ENCODE measurements around the gene MCCD1. TPM values are rescaled to one million over a fixed set of nuclear protein-coding genes. Genes with fewer than 3 reads are reported as not detected.
"Not testable (repeated sequence)": the region's sequence is repeated elsewhere in the genome, so short reads cannot be mapped to it uniquely, and the experiment has no call there.

The MCCD1 gene
- total and polyA plus RNA-seq, 2 experiments from 2014 or later: not detected

DNA sequence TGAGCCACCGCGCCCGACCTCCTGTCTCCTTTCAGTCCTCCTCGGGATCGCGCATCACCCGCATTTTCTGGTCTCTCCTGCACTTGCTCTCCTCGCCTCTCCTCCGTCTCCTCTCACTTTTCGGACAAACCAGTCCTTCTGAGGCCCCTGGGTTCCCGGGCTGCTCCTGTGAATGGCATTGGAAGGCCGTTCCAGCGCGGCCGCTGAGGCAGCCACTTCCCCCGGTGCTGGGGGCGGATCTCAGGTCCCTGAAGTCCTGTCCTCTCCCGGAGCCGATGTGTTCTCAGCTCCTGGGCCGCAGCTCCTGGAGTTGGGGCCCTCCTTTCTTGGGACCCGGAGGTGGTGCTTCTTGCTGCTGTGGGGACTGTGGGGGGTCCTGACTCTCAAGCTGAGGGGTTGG lies 30.0 kb upstream of the MCCD1 start:
- Mint-ChIP-seq H3K9me3 (no peaks in the 10 kb centered on the region; the same call in 2 of the 3 replicates), H3K27ac (peak overlapping the region; percentile 74), H3K4me3 (peak overlapping the region; percentile 91), H3K36me3 (ENCODE audit: low read depth) (no peaks in the 10 kb centered on the region), H3K27me3 (ENCODE audit: insufficient read depth, low read depth, poor library complexity) (peaks cover 30% of the 10 kb centered on the region), H3K4me1 (peaks cover 40% of the 10 kb centered on the region)
- Histone ChIP-seq H2AFZ (no peak overlapping the region), H3K9me2 (ENCODE audit: insufficient read depth) (no peaks in the 10 kb centered on the region), H3F3A (replicated peaks; ENCODE audit: low read depth) (no peaks in the 10 kb centered on the region), H3K27ac (ENCODE audit: low read depth) (no peak overlapping the region), H3K4me2 (peak overlapping the region; percentile 79), H4K20me1 (replicated peaks; ENCODE audit: insufficient read depth) (peaks cover 12% of the 10 kb centered on the region), H3K4me1 (ENCODE audit: insufficient read depth) (peaks cover 22% of the 10 kb centered on the region), H3K36me3 (ENCODE audit: insufficient read depth) (no peaks in the 10 kb centered on the region), H3K4me3 (peak overlapping the region; percentile 80), H3K27me3 (ENCODE audit: insufficient read depth) (peaks cover 38% of the 10 kb centered on the region), H3K79me2 (replicated peaks; ENCODE audit: insufficient read depth) (peaks cover 33% of the 10 kb centered on the region)
- DNase-seq (ENCODE audit: low spot score): peak; percentile 72
- peak; percentile 14 for ATAC-seq
- TF ChIP-seq CREB1 (CRISPR knock-in tag; IDR thresholded peaks at IDR 0.05; ENCODE audit: low read depth) (no peak), STAT1 (IDR thresholded peaks at IDR 0.05; ENCODE audit: unreplicated experiment) (no peak)
- TF ChIP-seq, protein P1, sequence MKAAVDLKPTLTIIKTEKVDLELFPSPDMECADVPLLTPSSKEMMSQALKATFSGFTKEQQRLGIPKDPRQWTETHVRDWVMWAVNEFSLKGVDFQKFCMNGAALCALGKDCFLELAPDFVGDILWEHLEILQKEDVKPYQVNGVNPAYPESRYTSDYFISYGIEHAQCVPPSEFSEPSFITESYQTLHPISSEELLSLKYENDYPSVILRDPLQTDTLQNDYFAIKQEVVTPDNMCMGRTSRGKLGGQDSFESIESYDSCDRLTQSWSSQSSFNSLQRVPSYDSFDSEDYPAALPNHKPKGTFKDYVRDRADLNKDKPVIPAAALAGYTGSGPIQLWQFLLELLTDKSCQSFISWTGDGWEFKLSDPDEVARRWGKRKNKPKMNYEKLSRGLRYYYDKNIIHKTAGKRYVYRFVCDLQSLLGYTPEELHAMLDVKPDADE (IDR thresholded peaks at IDR 0.05): no peak
- TF ChIP-seq, protein P2, sequence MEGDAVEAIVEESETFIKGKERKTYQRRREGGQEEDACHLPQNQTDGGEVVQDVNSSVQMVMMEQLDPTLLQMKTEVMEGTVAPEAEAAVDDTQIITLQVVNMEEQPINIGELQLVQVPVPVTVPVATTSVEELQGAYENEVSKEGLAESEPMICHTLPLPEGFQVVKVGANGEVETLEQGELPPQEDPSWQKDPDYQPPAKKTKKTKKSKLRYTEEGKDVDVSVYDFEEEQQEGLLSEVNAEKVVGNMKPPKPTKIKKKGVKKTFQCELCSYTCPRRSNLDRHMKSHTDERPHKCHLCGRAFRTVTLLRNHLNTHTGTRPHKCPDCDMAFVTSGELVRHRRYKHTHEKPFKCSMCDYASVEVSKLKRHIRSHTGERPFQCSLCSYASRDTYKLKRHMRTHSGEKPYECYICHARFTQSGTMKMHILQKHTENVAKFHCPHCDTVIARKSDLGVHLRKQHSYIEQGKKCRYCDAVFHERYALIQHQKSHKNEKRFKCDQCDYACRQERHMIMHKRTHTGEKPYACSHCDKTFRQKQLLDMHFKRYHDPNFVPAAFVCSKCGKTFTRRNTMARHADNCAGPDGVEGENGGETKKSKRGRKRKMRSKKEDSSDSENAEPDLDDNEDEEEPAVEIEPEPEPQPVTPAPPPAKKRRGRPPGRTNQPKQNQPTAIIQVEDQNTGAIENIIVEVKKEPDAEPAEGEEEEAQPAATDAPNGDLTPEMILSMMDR (conservative IDR thresholded peaks at IDR 0.05; ENCODE audit: low read depth in 2 of 2): no peak

DNA sequence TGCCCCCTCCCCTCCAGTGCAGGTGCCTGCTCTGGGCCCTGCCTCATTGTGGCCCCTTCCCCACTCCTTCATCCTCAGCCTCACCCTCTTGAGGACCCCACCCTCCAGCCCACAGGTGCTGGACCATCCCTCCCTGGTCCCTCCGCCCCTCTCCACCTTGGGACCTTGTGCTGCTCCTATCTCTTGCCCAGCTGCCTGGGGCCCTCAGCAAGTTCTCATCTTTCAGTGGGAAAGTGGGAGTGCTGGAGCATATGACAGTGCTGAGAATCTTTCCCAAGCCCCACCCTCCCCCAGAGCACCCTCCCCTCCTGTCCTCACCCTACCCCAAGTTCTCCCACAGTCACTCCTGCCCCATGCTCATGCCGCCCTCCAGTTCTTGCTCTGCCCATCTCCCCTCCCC lies 29.1 kb upstream of the MCCD1 start:
- H3K27me3 ChIP-seq (ENCODE audit: insufficient read depth): peaks cover 38% of the 10 kb centered on the region
- H3K27me3 Mint-ChIP-seq (ENCODE audit: insufficient read depth, low read depth, poor library complexity): peaks cover 27% of the 10 kb centered on the region
- not testable (repeated sequence) for H3K9me2 ChIP-seq (ENCODE audit: insufficient read depth); H3K27ac ChIP-seq (ENCODE audit: low read depth); H3K9me3 Mint-ChIP-seq; H3K36me3 Mint-ChIP-seq (ENCODE audit: low read depth); H3F3A ChIP-seq (replicated peaks; ENCODE audit: low read depth); ATAC-seq; H3K36me3 ChIP-seq (ENCODE audit: insufficient read depth); H3K27ac Mint-ChIP-seq; H2AFZ ChIP-seq; DNase-seq (ENCODE audit: low spot score)
- peak overlapping the region; percentile 91 for H3K4me3 Mint-ChIP-seq
- H3K4me3 ChIP-seq: peak overlapping the region; percentile 80
- peaks cover 22% of the 10 kb centered on the region for H3K4me1 ChIP-seq (ENCODE audit: insufficient read depth)
- peaks cover 39% of the 10 kb centered on the region for H3K4me1 Mint-ChIP-seq
- peaks cover 12% of the 10 kb centered on the region for H4K20me1 ChIP-seq (replicated peaks; ENCODE audit: insufficient read depth)
- peak overlapping the region; percentile 79 for H3K4me2 ChIP-seq
- H3K79me2 ChIP-seq (replicated peaks; ENCODE audit: insufficient read depth): peaks cover 42% of the 10 kb centered on the region

DNA sequence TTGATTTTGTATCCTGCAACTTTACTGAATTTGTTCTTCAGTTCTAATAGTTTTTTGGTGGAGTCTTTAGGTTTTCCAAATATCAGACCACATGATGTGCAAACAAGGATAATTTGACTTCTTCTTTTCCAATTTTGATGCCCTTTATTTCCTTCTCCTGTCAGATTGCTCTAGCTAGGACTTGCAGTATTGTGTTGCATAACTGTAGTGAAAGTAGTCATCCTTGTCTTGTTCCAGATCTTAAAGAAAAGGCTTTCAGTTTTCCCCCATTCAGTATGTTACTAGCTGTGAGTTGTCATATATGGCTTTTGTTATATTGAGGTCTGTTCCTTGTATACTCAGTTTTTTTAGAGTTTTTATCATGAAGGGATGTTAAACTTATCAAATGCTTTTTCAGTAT lies 26.2 kb upstream of the MCCD1 start:
- peaks cover 16% of the 10 kb centered on the region for H3K27me3 Mint-ChIP-seq (ENCODE audit: insufficient read depth, low read depth, poor library complexity)
- DNase-seq (ENCODE audit: low spot score): no peak
- Histone ChIP-seq H3F3A (replicated peaks; ENCODE audit: low read depth) (no peaks in the 10 kb centered on the region), H3K27me3 (ENCODE audit: insufficient read depth) (peaks cover 12% of the 10 kb centered on the region; the same call in 1 of the 2 replicates), H3K9me2 (ENCODE audit: insufficient read depth) (no peaks in the 10 kb centered on the region), H3K4me2 (no peak overlapping the region), H3K4me3 (no peak overlapping the region), H3K36me3 (ENCODE audit: insufficient read depth) (no peaks in the 10 kb centered on the region), H3K27ac (ENCODE audit: low read depth) (no peak overlapping the region), H3K79me2 (replicated peaks; ENCODE audit: insufficient read depth) (peaks cover 42% of the 10 kb centered on the region), H4K20me1 (replicated peaks; ENCODE audit: insufficient read depth) (peaks cover 14% of the 10 kb centered on the region), H3K4me1 (ENCODE audit: insufficient read depth) (peaks cover 8% of the 10 kb centered on the region), H2AFZ (no peak overlapping the region)
- peaks cover 8% of the 10 kb centered on the region; the same call in 2 of the 3 replicates for H3K36me3 Mint-ChIP-seq (ENCODE audit: low read depth)
- H3K4me3 Mint-ChIP-seq: no peak overlapping the region
- H3K4me1 Mint-ChIP-seq: peaks cover 29% of the 10 kb centered on the region
- H3K9me3 Mint-ChIP-seq: no peaks in the 10 kb centered on the region; the same call in 2 of the 3 replicates
- ATAC-seq: no peak
- H3K27ac Mint-ChIP-seq: no peak overlapping the region
- TF ChIP-seq, protein P2 (conservative IDR thresholded peaks at IDR 0.05; ENCODE audit: low read depth in 2 of 2): no peak
- no peak for TF ChIP-seq NANOG (IDR thresholded peaks at IDR 0.05; ENCODE audit: borderline replicate concordance)
- no peak for TF ChIP-seq JUNB (IDR thresholded peaks at IDR 0.05; ENCODE audit: unreplicated experiment)
- TF ChIP-seq ZNF114 (CRISPR knock-in tag; IDR thresholded peaks at IDR 0.05): no peak
- TF ChIP-seq, protein P3, sequence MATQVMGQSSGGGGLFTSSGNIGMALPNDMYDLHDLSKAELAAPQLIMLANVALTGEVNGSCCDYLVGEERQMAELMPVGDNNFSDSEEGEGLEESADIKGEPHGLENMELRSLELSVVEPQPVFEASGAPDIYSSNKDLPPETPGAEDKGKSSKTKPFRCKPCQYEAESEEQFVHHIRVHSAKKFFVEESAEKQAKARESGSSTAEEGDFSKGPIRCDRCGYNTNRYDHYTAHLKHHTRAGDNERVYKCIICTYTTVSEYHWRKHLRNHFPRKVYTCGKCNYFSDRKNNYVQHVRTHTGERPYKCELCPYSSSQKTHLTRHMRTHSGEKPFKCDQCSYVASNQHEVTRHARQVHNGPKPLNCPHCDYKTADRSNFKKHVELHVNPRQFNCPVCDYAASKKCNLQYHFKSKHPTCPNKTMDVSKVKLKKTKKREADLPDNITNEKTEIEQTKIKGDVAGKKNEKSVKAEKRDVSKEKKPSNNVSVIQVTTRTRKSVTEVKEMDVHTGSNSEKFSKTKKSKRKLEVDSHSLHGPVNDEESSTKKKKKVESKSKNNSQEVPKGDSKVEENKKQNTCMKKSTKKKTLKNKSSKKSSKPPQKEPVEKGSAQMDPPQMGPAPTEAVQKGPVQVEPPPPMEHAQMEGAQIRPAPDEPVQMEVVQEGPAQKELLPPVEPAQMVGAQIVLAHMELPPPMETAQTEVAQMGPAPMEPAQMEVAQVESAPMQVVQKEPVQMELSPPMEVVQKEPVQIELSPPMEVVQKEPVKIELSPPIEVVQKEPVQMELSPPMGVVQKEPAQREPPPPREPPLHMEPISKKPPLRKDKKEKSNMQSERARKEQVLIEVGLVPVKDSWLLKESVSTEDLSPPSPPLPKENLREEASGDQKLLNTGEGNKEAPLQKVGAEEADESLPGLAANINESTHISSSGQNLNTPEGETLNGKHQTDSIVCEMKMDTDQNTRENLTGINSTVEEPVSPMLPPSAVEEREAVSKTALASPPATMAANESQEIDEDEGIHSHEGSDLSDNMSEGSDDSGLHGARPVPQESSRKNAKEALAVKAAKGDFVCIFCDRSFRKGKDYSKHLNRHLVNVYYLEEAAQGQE (IDR thresholded peaks at IDR 0.05; ENCODE audit: unreplicated experiment): no peak

All from GM23338 (cell line).